Nephron (organoid): ENCODE measurements around the gene PRDM10.

Experiments used
- H3K27ac Mint-ChIP-seq, 3 experiments: 2 replicates each; pipeline ENCODE4 v1.8.0; 2020; ENCODE audit warnings: mixed read lengths in 3 of 3, mild to moderate bottlenecking in 2 of 3, moderate library complexity in 1 of 3
- H3K27me3 Mint-ChIP-seq: 2 replicates; pipeline ENCODE4 v1.8.0; 2021; ENCODE audit warnings: low read depth, mild to moderate bottlenecking, moderate library complexity, mixed read lengths
- H3K36me3 Mint-ChIP-seq: 2 replicates; pipeline ENCODE4 v1.8.0; 2020; ENCODE audit warnings: low read depth, mixed read lengths
- H3K4me1 Mint-ChIP-seq: 2 replicates; pipeline ENCODE4 v1.8.0; 2020; ENCODE audit warnings: mixed read lengths
- H3K4me3 Mint-ChIP-seq, 3 experiments: 2 replicates each; pipeline ENCODE4 v1.8.0; 2020; ENCODE audit warnings: mild to moderate bottlenecking in 3 of 3, mixed read lengths in 3 of 3, moderate library complexity in 2 of 3
- H3K9me3 Mint-ChIP-seq: 2 replicates; pipeline ENCODE4 v1.8.0; 2020; ENCODE audit warnings: mixed read lengths
- CTCF ChIP-seq, 3 experiments: fragments of 200-600 bp; sonication (generic); IDR thresholded peaks; one replicate each; pipeline ENCODE4 v1.5.0; 2021; ENCODE audit warnings: antibody characterized with exemption in 3 of 3; ENCODE audit not compliant: unreplicated experiment in 3 of 3

Gene PRDM10

GRCh38 chr11:129946965-129947364, 55.7 kb downstream of the PRDM10 start:
- Mint-ChIP-seq H3K4me3 (no peak overlapping the region), H3K9me3 (no peaks in the 10 kb centered on the region), H3K27ac (peak overlapping the region; percentile 45 to 71 (median 57)), H3K36me3 (peaks cover 44% of the 10 kb centered on the region), H3K4me1 (peaks cover 33% of the 10 kb centered on the region), H3K27me3 (no peaks in the 10 kb centered on the region)
- no peak for TF ChIP-seq CTCF (IDR thresholded peaks at IDR 0.05; ENCODE audit: unreplicated experiment in 3 of 3)

GRCh38 chr11:129946256-129946655, 56.4 kb downstream of the PRDM10 start:
- TF ChIP-seq CTCF (IDR thresholded peaks at IDR 0.05; ENCODE audit: unreplicated experiment in 3 of 3): no peak
- Mint-ChIP-seq H3K9me3 (no peaks in the 10 kb centered on the region), H3K27me3 (no peaks in the 10 kb centered on the region), H3K27ac (peak overlapping the region in 1 of 3 experiments; percentile 57), H3K36me3 (peaks cover 50% of the 10 kb centered on the region), H3K4me1 (peaks cover 26% of the 10 kb centered on the region), H3K4me3 (no peak overlapping the region)

DNA sequence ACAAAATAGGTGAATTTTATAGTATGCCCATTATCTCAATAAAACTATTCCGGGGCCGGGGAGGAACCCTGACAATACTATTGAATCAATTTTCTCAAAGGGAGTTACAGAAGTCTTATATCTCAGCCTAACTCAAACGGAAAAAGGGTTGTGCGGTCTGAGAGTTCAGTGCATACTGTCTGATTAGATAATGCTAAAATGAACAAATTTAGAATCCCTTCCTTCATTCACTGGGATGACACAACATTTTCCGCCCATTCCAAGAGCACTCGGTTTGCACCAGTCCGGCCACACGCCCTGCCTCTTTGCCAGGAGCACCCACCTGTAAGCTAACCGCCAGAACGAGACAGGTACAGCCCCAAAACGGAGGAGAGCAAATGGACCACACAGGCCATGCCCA, 57.3 kb downstream of the PRDM10 start:
- TF ChIP-seq CTCF (IDR thresholded peaks at IDR 0.05; ENCODE audit: unreplicated experiment in 3 of 3): no peak
- H3K27me3 Mint-ChIP-seq: no peaks in the 10 kb centered on the region
- H3K27ac Mint-ChIP-seq: no peak overlapping the region
- H3K4me3 Mint-ChIP-seq: no peak overlapping the region
- H3K36me3 Mint-ChIP-seq: peaks cover 50% of the 10 kb centered on the region
- H3K9me3 Mint-ChIP-seq: no peaks in the 10 kb centered on the region
- peaks cover 21% of the 10 kb centered on the region for H3K4me1 Mint-ChIP-seq

- H3K4me3 Mint-ChIP-seq: no peak overlapping the region
- TF ChIP-seq CTCF (IDR thresholded peaks at IDR 0.05; ENCODE audit: unreplicated experiment in 3 of 3): no peak
Observed at GRCh38 chr11:129944696-129945095, 57.9 kb downstream of the PRDM10 start.

GRCh38 chr11:129943036-129943435, 59.6 kb downstream of the PRDM10 start:
- Mint-ChIP-seq H3K36me3 (peaks cover 46% of the 10 kb centered on the region), H3K27ac (peak overlapping the region in 2 of 3 experiments; percentile 49 to 90), H3K4me3 (no peak overlapping the region), H3K4me1 (peaks cover 10% of the 10 kb centered on the region), H3K9me3 (no peaks in the 10 kb centered on the region), H3K27me3 (no peaks in the 10 kb centered on the region)
- TF ChIP-seq CTCF (IDR thresholded peaks at IDR 0.05; ENCODE audit: unreplicated experiment in 3 of 3): no peak

More at GRCh38 chr11:129944696-129945095, 57.9 kb downstream of the PRDM10 start:
- Mint-ChIP-seq H3K4me1 (peaks cover 16% of the 10 kb centered on the region), H3K36me3 (peaks cover 50% of the 10 kb centered on the region), H3K27ac (peak overlapping the region in 1 of 3 experiments; percentile 85), H3K27me3 (no peaks in the 10 kb centered on the region), H3K9me3 (no peaks in the 10 kb centered on the region)

DNA sequence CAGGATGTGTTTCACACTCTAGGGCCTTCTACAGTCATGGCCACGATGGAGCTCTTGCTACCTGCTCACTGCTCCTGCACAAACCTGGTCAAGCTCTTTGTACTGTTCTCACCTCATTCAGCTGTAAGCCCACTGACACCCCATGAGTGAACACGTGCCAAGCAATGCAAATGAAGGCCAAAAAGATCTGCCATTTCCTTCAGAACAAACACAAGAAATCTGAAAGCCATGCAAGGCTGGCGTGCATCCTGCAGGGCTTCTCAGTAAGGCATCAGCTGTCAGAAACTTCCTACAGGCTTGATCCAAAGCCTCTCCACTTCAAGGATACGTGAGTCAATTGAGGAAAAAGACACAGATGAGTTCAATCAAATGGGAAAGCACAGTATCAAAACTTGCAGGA, 63.1 kb downstream of the PRDM10 start:
- Mint-ChIP-seq H3K27ac (no peak overlapping the region), H3K27me3 (no peaks in the 10 kb centered on the region), H3K36me3 (peaks cover 31% of the 10 kb centered on the region), H3K4me1 (peaks cover 17% of the 10 kb centered on the region), H3K4me3 (no peak overlapping the region), H3K9me3 (no peaks in the 10 kb centered on the region)
- no peak for TF ChIP-seq CTCF (IDR thresholded peaks at IDR 0.05; ENCODE audit: unreplicated experiment in 3 of 3)
